GM21717 (cell line): ENCODE measurements around the gene CMBL.

Experiments used
- ATAC-seq: cut with Tn5 transposase; IDR thresholded peaks from one replicate; pipeline ENCODE4 v1.9.1; 2021; ENCODE audit warnings: mild to moderate bottlenecking, moderate library complexity; ENCODE audit not compliant: unreplicated experiment

CMBL gene

DNA sequence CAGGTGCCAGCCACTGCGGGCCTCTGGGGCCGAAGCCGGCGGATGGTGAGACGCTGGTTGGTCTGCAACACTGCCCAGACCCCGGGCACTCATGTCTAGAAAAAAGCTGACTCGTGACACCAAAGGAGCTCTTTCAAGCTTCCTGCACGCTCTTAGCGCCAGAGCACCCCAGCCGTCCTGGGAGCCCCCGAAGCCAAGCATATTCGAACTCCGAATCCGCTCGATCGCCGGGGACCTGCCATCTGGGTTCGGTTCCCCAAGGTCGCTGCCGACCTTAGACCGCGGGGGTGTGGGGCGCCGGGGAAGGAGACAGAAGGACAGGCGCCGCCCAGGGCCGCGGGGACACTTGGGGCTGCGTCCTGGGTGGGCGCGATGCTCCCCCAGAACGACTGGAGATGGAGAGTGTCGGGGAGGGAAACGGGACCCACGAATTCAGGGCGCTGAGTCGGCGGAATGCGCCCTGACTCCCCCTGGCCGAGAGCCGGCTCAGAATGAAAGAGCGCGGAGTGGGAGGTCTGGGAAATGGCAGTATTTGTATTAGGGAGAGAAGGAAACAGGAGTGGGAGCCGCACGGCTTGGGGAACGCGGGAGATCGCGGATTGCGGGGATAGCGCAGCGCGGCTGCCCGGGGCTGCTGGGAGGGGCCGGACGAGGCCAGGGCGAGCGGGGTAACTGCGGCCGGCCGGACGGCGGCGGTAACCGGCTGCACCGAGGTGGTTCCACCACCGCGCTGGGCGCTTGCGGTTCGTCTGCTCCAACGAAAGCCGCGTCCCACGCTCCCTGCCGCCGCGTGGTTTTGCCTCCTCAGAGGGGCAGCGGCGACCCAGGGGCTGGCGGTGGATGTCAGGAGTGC, 25.7 kb upstream of the CMBL start:
- ATAC-seq, result no peak

DNA sequence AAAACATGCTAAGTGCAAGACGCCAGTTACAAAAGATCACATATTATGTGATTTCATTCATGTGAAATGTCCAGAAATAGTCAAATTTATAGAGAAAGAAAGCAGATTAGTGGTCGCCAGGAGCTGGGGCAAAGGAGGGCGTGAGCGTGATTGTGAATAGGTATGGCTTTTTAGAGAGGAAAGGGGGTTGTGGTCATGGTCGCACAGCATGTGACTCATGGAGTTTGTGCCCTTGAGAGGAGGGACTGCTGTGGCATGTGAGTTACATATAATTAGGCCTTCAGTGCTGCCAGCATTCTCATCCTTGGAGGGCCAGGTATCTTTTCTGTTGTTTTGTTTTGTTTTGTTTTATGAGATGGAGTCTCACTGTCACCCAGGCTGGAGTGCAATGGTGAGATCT, 24.6 kb upstream of the CMBL start:
- no peak for ATAC-seq

DNA sequence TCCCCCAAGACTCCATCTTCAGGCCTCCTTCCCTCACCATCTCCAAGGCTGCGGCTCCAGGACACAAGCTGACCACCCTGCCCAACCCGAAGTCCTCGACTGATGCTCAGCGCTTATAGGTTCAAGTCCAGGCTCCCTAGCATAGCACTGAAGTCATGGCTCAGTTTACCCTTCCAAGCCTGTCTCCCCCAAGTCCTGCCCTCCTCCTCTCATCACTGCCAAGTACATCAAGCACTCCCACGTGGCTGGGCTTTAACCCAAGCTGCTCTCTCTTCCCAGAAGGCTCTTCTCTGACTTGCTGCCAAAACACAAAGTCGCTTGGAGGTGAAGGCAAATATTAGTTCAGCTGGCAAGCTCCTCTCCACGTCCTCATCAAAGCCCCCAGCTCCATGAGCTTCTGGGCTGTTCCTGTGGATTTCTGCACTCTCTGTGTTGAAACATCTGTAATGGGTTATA, 23.7 kb upstream of the CMBL start:
- no peak for ATAC-seq

DNA sequence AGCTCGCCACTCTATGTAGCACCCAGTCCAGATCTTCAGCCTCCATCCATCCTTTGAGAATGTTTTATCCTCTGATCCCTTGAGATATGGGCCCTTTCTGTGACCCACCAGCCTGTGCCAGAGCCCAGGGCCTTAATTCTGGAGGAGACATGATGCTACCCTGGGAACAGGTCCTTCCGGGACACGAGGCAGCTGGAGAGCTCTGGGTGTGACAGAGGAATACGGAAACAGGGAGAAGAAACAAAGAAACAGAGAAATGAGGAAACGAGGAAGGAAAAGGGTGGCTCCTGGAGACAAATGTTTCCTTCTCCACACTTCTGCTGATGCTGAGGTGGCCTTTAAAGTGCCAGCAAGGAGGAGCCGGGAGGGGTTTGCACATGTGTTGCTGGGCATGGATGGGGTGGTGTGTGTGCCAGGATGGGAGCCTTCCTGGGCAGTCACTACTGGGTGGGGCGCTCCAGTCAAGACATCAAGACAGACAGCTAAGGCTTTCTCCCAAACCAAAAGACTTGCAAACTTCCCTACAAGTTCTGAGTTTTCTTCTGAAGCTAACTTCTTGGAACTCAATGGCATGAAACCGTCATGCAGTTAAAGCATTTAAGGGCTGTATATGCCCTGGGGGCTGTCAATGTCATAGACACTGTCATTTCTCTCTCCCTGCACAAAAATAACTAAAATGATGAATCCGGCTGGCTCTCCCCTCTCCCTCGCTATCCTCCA, 23.0 kb upstream of the CMBL start:
- ATAC-seq, result no peak

DNA sequence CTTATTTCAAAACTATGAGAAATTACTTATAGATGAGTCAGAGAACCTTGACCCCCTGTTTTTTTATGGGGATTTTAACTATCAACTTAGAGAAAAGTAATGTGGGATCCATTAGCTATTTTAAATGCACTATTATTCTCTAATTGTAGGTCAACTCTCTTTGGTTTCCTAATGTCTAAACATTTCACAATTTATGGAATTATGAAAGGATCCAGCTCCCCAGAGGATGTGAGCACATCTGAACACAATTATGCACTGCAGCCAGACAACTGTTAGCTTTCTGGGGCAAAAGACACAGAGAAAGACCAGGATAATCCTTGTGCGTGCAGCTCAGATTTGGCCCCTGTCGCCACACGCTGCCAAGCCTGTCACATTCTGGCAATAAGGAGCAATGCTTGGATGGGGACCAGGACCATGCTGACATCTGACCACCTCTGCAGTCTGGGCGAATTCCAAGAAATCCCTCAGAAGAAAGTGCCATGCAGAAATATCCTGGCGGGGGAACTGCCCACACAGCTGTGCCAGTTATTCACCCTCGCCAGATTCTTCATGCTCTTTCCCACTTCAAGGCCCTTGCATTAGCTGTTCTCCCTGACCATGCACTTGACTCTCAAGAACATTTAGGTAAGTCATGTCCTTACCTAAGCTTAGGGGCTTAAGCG, 22.2 kb upstream of the CMBL start:
- ATAC-seq, result no peak

DNA sequence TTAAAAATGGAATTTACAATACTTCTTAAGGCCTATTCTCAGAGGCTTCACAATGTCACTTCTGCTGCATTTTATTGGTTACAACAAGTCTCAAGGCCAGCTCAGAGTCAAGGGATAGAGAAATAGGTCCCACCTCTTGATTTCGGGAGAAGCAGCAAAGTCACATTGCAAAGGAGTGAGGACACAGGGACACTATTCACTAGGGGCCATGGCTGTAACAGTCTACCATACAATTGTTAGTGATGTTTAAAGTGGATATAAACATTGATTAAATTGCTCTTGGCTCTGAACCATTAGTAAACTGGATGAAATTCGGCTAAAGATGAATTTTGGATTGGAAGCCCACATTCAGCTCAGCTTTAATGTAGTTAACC, 21.7 kb upstream of the CMBL start:
- ATAC-seq, result no peak

DNA sequence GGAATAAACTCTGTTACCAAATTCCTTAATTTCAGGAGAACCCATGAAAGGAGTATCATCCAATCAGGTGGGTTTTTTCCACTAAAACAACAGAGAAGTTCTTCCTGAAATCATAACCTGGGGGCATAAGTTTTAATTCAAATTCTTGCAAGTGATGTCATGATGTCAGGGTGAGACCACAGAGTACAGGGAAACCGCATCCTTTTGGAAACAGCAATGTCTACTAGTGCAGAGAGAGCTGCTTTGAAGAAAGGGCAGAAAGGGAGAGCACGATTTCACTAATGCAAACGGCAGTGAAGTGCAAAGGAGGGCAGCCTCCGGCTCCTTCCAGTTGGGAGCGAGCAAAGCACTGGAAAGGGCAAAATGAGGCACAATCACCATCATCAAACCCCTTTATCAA, 20.6 kb upstream of the CMBL start:
- ATAC-seq, result no peak

DNA sequence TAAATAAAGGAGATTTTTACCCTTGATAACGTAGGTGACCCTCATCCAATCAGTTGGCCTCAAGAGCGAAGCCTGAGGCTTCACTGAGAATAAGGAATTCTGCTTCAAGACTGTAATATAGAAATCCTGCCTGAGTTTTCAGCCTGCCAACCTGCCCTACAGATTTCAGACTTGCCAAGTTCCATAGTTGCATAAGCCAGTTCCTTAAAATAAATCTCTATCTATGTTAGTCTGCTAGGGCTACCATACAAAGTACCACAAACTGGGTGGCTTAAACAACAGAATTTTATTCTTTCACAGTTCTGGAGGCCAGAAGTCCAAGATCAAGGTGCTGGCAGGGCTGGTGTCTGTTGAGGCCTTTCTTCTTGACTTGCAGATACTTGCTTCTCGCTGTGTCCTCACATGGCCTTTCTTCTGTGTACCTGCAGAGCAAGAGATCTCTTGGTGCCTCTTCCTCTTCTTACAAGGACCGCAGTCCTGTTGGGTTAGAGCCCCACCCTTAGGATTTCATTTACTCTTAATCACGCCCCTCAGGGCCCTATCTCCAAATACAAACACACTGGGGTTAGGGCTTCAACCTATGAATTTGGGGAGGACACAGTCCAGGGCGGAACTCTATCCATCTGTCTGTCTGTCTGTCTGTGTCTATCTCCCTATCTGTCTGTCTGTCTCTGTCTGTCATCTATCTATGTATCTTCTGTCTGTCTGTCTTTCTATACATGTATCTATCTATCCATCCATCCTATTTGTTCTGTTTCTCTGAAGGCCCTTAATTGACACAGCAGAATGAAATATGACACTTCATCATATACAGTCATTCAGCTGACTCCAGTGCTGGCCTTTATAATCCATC, 17.0 kb upstream of the CMBL start:
- ATAC-seq, result no peak

DNA sequence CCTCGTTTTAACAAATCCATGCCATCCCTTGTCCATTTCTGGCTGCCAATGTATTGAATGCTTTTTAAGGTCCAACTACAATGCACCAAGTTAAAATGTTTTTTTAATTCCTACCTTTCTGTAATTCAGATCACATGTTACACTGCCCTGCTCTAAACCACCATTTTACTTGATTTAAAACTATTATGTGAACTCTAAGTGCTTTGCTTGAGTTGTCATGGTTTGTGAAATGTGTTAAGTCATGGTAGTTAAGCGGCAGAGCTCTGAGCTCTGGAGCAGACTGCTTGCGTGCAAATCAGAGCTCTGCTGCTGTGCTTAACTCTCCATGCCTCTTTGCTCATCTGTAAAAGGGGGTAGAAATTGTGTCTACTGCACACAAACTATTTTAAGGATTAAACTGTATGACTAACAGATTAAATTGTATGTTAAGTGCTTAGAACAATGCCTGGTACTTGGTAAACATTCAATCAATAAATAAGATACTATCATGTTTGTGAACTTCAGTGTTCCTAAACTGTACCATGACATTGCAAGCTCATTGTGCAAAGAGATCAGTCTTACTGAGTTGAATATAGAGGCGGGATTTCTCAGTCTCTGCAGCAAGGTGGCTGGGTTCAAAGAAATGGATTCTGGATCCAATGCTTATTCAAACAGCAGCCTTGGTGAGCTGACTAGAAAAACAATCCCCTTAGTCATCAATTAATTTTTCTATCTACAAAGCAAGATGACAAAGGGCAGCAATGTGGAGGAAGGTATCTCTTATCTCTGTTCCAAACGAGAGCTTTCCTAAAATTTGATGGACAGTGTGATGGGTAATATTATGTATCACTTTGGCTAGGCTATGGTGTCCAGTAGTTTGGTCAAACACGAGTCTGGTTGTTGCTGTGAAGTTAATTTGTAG, 16.1 kb upstream of the CMBL start:
- ATAC-seq, result no peak

DNA sequence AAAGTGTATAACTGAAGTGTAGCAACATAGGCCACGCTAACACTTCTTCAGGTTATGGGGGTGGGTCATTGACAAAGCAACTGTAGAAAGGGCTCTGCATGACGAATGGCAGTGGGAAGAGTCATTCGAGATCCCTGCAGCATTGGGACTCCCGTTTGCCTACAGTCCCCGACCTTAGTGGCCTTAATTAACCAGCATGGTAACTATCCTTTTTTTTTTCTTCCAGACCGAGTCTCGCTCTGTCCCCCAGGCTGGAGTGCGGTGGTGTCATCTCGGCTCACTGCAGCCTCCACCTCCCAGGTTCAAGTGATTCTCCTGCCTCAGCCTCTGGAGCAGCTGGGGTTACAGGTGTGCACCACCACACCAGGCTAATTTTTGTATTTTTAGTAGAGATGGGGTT, 14.2 kb upstream of the CMBL start:
- no peak for ATAC-seq

DNA sequence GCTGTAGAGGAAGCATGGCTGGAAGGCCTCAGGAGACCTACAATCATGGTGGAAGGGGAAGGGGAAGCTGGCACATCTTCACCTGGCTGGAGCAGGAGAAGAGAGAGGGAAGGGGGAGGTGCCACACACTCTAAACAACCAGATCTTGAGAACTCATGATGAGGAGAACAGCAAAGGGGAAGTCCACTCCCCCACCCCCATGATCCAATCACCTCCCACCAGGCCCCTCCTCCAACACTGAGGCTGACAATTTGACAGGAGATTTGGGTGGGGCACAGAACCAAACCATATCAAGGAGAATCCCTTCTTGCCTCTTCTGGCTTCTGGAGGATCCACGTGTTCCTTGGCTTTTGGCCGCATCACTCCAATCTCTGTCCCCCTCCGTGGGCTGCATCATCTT, 13.1 kb upstream of the CMBL start:
- no peak for ATAC-seq

DNA sequence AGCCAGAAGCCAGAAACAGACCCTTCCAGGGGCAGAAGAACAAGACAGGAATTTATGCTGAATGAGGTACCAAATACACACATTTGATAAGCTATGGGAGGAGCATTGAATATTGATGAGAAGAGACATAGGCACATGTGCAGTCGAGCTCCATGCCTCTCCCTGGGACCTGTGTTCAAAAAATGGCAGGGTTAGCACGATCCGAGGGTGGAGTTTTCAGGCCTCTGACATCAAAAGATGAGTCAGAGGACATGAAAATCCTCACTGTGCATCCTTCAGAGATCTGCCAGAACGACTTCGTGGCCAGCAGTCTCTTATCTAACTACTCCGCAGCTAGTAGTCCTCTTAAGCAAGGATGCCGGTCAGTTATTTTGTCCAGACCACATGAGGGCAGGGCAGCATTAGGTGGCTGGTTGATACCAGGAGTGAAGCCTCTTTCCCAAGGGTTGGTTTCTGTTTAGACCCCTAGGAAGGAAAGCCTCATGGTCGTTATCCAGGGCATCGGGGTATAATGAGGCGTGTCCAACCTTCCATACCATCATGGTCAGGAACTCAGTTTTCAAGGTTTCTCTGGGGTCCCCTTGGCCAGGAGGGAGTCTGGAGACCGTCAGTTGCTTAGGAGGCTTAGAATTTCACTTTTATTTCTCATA, 11.6 kb upstream of the CMBL start:
- ATAC-seq, result no peak

DNA sequence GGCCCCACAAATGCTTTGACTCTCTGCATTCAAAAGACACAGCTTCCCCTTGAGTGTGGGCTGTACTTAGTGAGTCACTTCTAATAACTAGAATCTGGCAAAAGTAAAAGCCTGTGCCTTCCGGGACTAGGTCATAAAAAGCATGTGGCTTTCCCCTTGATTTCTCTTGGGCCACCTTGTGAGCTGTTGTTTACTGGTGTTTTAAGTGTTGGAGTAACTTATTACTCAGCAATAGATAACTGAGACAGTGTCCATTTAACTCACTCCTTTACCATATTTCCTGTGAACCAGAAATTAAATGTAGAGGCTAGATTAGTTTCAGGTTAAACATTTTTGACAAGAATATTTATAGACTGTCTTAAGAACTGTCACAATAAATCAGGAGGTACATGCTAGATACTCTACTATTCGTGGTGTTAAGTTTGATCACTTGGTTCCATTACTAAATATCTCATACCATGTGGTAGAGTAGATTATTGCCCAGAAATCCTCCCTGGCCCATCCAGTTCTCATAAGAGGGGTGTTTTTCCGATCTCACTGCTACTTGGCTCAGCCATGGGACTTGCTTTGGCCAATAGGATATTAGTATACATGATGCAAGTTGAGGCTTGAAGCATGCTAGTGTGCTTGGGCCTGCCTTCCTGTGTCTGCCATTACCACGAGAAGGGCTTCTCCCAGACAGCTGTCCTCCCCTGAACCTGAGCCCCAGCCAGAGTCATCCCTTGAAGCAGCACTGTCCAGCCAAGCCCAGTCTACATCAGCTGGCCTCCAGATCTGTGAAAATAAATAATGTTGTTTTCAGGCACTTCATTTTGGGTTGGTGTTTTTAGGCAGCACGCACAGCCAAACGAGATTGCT, 10.4 kb upstream of the CMBL start:
- peak; percentile 65 for ATAC-seq

DNA sequence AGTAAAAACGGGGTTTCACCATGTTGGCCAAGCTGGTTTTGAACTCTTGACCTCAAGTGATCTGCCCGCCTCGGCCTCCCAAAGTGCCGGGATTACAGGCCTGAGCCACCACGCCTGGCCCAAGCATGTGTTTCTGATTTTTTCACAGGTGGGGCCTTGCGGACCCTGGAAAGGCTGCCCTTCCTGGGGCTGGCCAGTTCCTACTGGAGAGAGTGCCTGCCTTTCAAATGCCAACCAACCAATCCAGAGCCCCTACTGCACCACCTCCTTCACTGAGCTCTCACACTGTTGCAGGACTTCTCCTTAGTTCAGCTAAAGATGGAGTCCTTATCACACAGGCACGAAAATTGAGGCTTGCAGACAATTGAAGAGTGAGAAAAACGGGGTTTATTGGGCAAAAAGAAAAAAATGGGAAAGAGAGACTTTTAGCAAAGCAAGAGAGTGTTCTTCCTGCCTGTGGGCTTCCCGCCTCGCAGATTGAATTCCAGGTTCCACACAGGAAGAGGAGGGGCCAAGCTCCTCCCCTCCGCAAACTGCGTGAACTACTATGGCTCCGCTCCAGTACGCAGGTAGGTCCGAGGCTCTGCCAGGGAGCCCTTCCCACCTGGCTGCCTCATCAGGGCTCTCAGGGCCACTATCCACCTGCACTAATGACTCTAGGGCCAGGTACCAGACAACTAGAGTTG, 8.3 kb upstream of the CMBL start:
- no peak for ATAC-seq

DNA sequence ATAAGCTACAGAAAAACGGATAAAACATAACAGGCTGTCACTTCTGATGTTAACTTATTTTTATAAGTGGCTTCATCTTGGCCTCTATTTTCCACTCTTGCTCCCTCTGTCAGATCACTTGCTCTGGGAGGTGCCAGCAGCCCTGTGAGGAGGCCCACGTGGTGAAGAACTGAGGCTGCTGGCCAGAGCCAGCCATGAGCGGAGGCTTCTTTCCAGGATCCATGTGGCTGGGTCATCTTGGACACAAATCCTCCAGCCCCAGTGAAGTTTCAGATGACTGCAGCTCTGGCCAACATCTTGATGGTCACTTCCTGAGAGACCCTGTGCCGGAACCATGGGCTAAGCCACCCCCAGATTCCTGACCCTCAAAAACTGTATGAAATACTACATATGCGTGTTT, 7.5 kb upstream of the CMBL start:
- ATAC-seq, result no peak

DNA sequence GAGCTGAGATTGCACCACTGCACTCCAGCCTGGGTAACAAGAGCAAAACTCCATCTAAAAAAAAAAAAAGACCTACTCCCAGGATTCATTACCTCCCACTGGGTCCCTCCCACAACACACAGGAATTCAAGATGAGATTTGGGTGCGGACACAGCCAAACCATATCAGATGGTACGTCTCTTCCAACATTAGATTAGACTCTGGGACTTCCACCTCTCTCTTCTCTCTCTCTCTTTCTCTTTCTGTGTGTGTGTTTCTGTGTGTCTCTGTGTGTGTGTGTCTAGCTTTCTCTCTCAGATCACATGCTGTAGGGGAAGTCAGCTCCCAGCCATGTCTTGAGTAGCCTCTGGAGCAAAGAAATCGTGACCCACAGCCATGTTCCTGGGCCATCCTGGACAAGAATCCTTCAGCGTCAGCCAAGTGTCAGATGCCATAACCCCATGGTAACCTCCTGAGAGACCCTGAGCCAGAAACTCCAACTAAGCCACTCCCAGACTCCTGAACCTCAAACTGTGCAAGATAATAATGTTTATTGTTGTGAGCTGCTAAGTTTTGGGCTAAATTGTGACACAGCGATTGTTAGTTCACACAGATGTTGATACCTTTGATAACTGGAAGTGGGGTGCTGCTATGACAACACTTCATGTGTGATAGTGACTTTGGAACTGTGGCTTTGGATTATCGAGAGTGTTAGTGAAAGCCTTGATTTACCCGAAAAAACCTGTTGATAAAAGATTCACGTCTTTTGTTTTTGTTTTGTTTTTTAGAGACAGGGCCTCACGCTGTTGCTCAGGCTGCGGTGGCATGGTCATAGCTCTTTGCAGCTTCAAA, 4.1 kb upstream of the CMBL start:
- ATAC-seq, result no peak
